ENCODE measurements around the gene THSD4.

DNA sequence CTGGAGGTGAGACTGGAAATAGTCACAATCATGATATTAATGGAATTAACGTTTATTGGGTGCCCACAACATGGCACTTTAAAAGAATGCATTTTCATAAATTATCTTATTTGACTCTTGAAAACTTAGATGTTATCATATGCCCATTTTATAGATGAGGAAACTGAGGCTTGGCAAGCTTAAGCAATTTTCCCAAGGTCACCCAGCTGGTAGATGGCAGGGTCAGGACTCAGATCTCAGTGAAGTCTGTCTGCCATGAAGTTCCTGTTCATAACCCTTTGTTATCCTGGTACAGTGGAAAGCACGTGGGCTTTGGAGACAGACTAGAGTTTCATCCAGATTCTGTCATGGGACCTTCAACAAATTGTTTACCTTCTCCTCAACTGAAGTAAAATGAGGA is 520.5 kb downstream of the THSD4 start:
- TF ChIP-seq RAD21 (conservative IDR thresholded peaks at IDR 0.05) (no peak), EP300 (conservative IDR thresholded peaks at IDR 0.05; ENCODE audit: poor library complexity, severe bottlenecking) (no peak), EZH2 (IDR thresholded peaks at IDR 0.05; ENCODE audit: borderline replicate concordance, insufficient read depth, low read length, poor library complexity, severe bottlenecking) (no peak)
- TF ChIP-seq, protein P1, sequence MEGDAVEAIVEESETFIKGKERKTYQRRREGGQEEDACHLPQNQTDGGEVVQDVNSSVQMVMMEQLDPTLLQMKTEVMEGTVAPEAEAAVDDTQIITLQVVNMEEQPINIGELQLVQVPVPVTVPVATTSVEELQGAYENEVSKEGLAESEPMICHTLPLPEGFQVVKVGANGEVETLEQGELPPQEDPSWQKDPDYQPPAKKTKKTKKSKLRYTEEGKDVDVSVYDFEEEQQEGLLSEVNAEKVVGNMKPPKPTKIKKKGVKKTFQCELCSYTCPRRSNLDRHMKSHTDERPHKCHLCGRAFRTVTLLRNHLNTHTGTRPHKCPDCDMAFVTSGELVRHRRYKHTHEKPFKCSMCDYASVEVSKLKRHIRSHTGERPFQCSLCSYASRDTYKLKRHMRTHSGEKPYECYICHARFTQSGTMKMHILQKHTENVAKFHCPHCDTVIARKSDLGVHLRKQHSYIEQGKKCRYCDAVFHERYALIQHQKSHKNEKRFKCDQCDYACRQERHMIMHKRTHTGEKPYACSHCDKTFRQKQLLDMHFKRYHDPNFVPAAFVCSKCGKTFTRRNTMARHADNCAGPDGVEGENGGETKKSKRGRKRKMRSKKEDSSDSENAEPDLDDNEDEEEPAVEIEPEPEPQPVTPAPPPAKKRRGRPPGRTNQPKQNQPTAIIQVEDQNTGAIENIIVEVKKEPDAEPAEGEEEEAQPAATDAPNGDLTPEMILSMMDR (IDR thresholded peaks at IDR 0.05; ENCODE audit: poor library complexity, severe bottlenecking): no peak
- TF ChIP-seq, protein P2, sequence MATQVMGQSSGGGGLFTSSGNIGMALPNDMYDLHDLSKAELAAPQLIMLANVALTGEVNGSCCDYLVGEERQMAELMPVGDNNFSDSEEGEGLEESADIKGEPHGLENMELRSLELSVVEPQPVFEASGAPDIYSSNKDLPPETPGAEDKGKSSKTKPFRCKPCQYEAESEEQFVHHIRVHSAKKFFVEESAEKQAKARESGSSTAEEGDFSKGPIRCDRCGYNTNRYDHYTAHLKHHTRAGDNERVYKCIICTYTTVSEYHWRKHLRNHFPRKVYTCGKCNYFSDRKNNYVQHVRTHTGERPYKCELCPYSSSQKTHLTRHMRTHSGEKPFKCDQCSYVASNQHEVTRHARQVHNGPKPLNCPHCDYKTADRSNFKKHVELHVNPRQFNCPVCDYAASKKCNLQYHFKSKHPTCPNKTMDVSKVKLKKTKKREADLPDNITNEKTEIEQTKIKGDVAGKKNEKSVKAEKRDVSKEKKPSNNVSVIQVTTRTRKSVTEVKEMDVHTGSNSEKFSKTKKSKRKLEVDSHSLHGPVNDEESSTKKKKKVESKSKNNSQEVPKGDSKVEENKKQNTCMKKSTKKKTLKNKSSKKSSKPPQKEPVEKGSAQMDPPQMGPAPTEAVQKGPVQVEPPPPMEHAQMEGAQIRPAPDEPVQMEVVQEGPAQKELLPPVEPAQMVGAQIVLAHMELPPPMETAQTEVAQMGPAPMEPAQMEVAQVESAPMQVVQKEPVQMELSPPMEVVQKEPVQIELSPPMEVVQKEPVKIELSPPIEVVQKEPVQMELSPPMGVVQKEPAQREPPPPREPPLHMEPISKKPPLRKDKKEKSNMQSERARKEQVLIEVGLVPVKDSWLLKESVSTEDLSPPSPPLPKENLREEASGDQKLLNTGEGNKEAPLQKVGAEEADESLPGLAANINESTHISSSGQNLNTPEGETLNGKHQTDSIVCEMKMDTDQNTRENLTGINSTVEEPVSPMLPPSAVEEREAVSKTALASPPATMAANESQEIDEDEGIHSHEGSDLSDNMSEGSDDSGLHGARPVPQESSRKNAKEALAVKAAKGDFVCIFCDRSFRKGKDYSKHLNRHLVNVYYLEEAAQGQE (IDR thresholded peaks at IDR 0.05; ENCODE audit: borderline replicate concordance): no peak

Measured in neural cell (in vitro differentiated cells).